Activated T-helper 2 cell treated with anti-CD3 and anti-CD28 coated beads, Interferon-gamma antibody, Interleukin-2, Interleukin-4, amounts not matched to agents 10 μg/mL and 5 μg/mL and 100 μg/mL, durations not matched to agents 14 hours and 24 hours and 36 hours (primary cell): ENCODE data around the gene AACS. TPM values are rescaled to one million over a fixed set of nuclear protein-coding genes. Genes with fewer than 3 reads are reported as not detected.
"Not testable (repeated sequence)": the region's sequence is repeated elsewhere in the genome, so short reads cannot be mapped to it uniquely, and the experiment has no call there.

ENCODE experiments used
- DNase-seq: peaks from one replicate; pipeline ENCODE4 v3.0.0; 2021; ENCODE audit warnings: low spot score
- H3K27ac Mint-ChIP-seq: one replicate; pipeline ENCODE4 v1.8.0; 2021; ENCODE audit warnings: mixed read lengths
- H3K27me3 Mint-ChIP-seq: one replicate; pipeline ENCODE4 v1.8.0; 2021; ENCODE audit warnings: low read depth, mixed read lengths
- H3K36me3 Mint-ChIP-seq: one replicate; pipeline ENCODE4 v1.8.0; 2021; ENCODE audit warnings: low read depth, mixed read lengths
- H3K4me1 Mint-ChIP-seq: one replicate; pipeline ENCODE4 v1.8.0; 2021; ENCODE audit warnings: low read depth, mixed read lengths
- H3K4me3 Mint-ChIP-seq: one replicate; pipeline ENCODE4 v1.8.0; 2021; ENCODE audit warnings: low read depth, mild to moderate bottlenecking, moderate library complexity, mixed read lengths
- H3K9me3 Mint-ChIP-seq: one replicate; pipeline ENCODE4 v1.8.0; 2021; ENCODE audit warnings: mixed read lengths
- intact Hi-C: fragments of 100-400 bp; cut with micrococcal nuclease; formaldehyde crosslinking; loops from one replicate; pipeline ENCODE4 v1.15.1; 2023
- total RNA-seq: library from RNA; stranded (reverse); gene quantifications from 2 replicates; pipeline ENCODE4 v1.2.3, GENCODE V29; 2022

AACS gene
- total RNA-seq, 1 donor from 2014 or later, result 45.5 TPM

GRCh38 chr12:125065919-125066570 is 810 bp downstream of the AACS start:
- Mint-ChIP-seq H3K4me1 (peaks cover 19% of the 10 kb centered on the region), H3K27ac (peak overlapping the region; percentile 50), H3K27me3 (peaks cover 3% of the 10 kb centered on the region), H3K36me3 (peaks cover 13% of the 10 kb centered on the region), H3K4me3 (peak overlapping the region; percentile 87), H3K9me3 (peaks cover 4% of the 10 kb centered on the region)
- DNase-seq, result no peak
- intact Hi-C loops, result loop anchor here (1.0 kb wide), 2 partner anchors 17 to 77 kb away; partner anchors contain the start of gene DHX37

GRCh38 chr12:125068391-125068790 is 3.2 kb downstream of the AACS start:
- Mint-ChIP-seq H3K27ac (no peak overlapping the region), H3K36me3 (peaks cover 16% of the 10 kb centered on the region), H3K9me3 (no peaks in the 10 kb centered on the region), H3K4me3 (no peak overlapping the region), H3K27me3 (peaks cover 1% of the 10 kb centered on the region), H3K4me1 (peaks cover 19% of the 10 kb centered on the region)
- intact Hi-C loops, result no loop called here
- no peak for DNase-seq

GRCh38 chr12:125069616-125070015 is 4.4 kb downstream of the AACS start:
- Mint-ChIP-seq H3K27me3 (no peaks in the 10 kb centered on the region), H3K36me3 (peaks cover 23% of the 10 kb centered on the region), H3K9me3 (no peaks in the 10 kb centered on the region), H3K27ac (no peak overlapping the region), H3K4me1 (peaks cover 20% of the 10 kb centered on the region), H3K4me3 (no peak overlapping the region)
- intact Hi-C loops, result no loop called here
- no peak for DNase-seq

GRCh38 chr12:125070112-125070511 is 4.9 kb downstream of the AACS start:
- intact Hi-C loops, result no loop called here
- Mint-ChIP-seq H3K27ac (no peak overlapping the region), H3K36me3 (peaks cover 23% of the 10 kb centered on the region), H3K4me3 (no peak overlapping the region), H3K27me3 (no peaks in the 10 kb centered on the region), H3K4me1 (peaks cover 19% of the 10 kb centered on the region), H3K9me3 (no peaks in the 10 kb centered on the region)
- DNase-seq, result no peak

GRCh38 chr12:125070661-125071390 is 5.6 kb downstream of the AACS start:
- Mint-ChIP-seq H3K4me1 (peaks cover 19% of the 10 kb centered on the region), H3K4me3 (no peak overlapping the region), H3K9me3 (no peaks in the 10 kb centered on the region), H3K27me3 (no peaks in the 10 kb centered on the region), H3K36me3 (peaks cover 27% of the 10 kb centered on the region), H3K27ac (no peak overlapping the region)
- intact Hi-C loops, result no loop called here
- no peak for DNase-seq

- Mint-ChIP-seq H3K4me1 (peaks cover 16% of the 10 kb centered on the region), H3K4me3 (no peak overlapping the region), H3K27me3 (no peaks in the 10 kb centered on the region), H3K9me3 (no peaks in the 10 kb centered on the region), H3K27ac (no peak overlapping the region), H3K36me3 (peaks cover 33% of the 10 kb centered on the region)
- intact Hi-C loops, result no loop called here
- no peak for DNase-seq
These were observed 6.2 kb downstream of the AACS start for GRCh38 chr12:125071456-125071855.

- H3K9me3 Mint-ChIP-seq, result no peaks in the 10 kb centered on the region
- H3K4me1 Mint-ChIP-seq, result peaks cover 7% of the 10 kb centered on the region
- H3K27me3 Mint-ChIP-seq, result no peaks in the 10 kb centered on the region
- intact Hi-C loops, result no loop called here
- no peak overlapping the region for H3K4me3 Mint-ChIP-seq
- H3K27ac Mint-ChIP-seq, result no peak overlapping the region
- no peak for DNase-seq
- H3K36me3 Mint-ChIP-seq, result peaks cover 32% of the 10 kb centered on the region
These were observed 7.3 kb downstream of the AACS start for GRCh38 chr12:125072496-125072895.

GRCh38 chr12:125074294-125074693 is 9.1 kb downstream of the AACS start:
- DNase-seq, intact Hi-C loops, H3K9me3 Mint-ChIP-seq, H3K4me3 Mint-ChIP-seq, H3K27ac Mint-ChIP-seq, H3K27me3 Mint-ChIP-seq, H3K4me1 Mint-ChIP-seq: not testable (repeated sequence)
- H3K36me3 Mint-ChIP-seq, result peaks cover 42% of the 10 kb centered on the region

- intact Hi-C loops, result no loop called here
- peaks cover 52% of the 10 kb centered on the region for H3K36me3 Mint-ChIP-seq
- H3K4me3 Mint-ChIP-seq, result no peak overlapping the region
- no peak for DNase-seq
- no peaks in the 10 kb centered on the region for H3K9me3 Mint-ChIP-seq
- no peaks in the 10 kb centered on the region for H3K27me3 Mint-ChIP-seq
- H3K4me1 Mint-ChIP-seq, result peaks cover 3% of the 10 kb centered on the region
- no peak overlapping the region for H3K27ac Mint-ChIP-seq
These were observed 10.9 kb downstream of the AACS start for GRCh38 chr12:125076103-125076502.

- Mint-ChIP-seq H3K27me3 (no peaks in the 10 kb centered on the region), H3K9me3 (no peaks in the 10 kb centered on the region), H3K4me1 (no peaks in the 10 kb centered on the region), H3K36me3 (peaks cover 56% of the 10 kb centered on the region), H3K27ac (no peak overlapping the region), H3K4me3 (no peak overlapping the region)
- DNase-seq, result no peak
- intact Hi-C loops, result no loop called here
These were observed 13.8 kb downstream of the AACS start for GRCh38 chr12:125079084-125079483.

GRCh38 chr12:125079648-125080645 is 14.7 kb downstream of the AACS start:
- no peak overlapping the region for H3K27ac Mint-ChIP-seq
- no peak overlapping the region for H3K4me3 Mint-ChIP-seq
- no peaks in the 10 kb centered on the region for H3K4me1 Mint-ChIP-seq
- no peaks in the 10 kb centered on the region for H3K9me3 Mint-ChIP-seq
- intact Hi-C loops, result no loop called here
- DNase-seq, result no peak
- H3K27me3 Mint-ChIP-seq, result no peaks in the 10 kb centered on the region
- peaks cover 59% of the 10 kb centered on the region for H3K36me3 Mint-ChIP-seq

GRCh38 chr12:125081427-125081826 is 16.2 kb downstream of the AACS start:
- Mint-ChIP-seq H3K9me3 (no peaks in the 10 kb centered on the region), H3K36me3 (peaks cover 60% of the 10 kb centered on the region), H3K27ac (no peak overlapping the region), H3K4me3 (no peak overlapping the region), H3K4me1 (no peaks in the 10 kb centered on the region), H3K27me3 (no peaks in the 10 kb centered on the region)
- no peak for DNase-seq
- intact Hi-C loops, result no loop called here
